ENCODE measurements around the gene MDFIC. TPM values are rescaled to one million over a fixed set of nuclear protein-coding genes. Genes with fewer than 3 reads are reported as not detected.
A peak's percentile ranks its signal among the peaks of the same experiment; 100 is the strongest.

MDFIC gene
- total and polyA plus RNA-seq, 2 donors (not counting 1 experiment from before 2014, with no cell fraction given) = 19.6 to 66.1 TPM

GRCh38 chr7:114923403-114923713 is 1.5 kb downstream of the MDFIC start:
- intact Hi-C loops (cut with micrococcal nuclease) = loop anchor here (1.0 to 10.0 kb wide), 3 partner anchors 8 to 1291 kb away; partner anchors contain the start of gene TES
- 0% methylated on average over 1 of the region's 4 CpGs for WGBS (ENCODE audit: insufficient coverage)
- peak overlapping the region; percentile 84 for H3K4me2 ChIP-seq (replicated peaks; ENCODE audit: low read depth, low read length, poor library complexity, severe bottlenecking)
- TF ChIP-seq EZH2 (IDR thresholded peaks at IDR 0.05; ENCODE audit: borderline replicate concordance, insufficient read depth, low read depth, low read length, poor library complexity, severe bottlenecking) (no peak), CTCF (IDR thresholded peaks at IDR 0.05) (no peak)
- H2AFZ ChIP-seq (ENCODE audit: insufficient read depth, low read depth, low read length, poor library complexity, severe bottlenecking) = peak overlapping the region; percentile 94
- Mint-ChIP-seq H3K4me1 (peaks cover 60% of the 10 kb centered on the region), H3K27ac (peak overlapping the region; percentile 98), H3K9me3 (ENCODE audit: insufficient read depth) (no peaks in the 10 kb centered on the region), H3K4me3 (peak overlapping the region; percentile 99), H3K27me3 (no peaks in the 10 kb centered on the region)
- peak overlapping the region; percentile 57 to 90 (median 88) for H3K4me3 ChIP-seq (ENCODE audit: control extremely low read depth in 1 of 5, extremely low read depth in 1 of 5, insufficient read depth in 1 of 5, low read depth in 2 of 5, low read length in 4 of 5)
- H3K9me3 ChIP-seq (ENCODE audit: control extremely low read depth in 1 of 3, control insufficient read depth in 2 of 3, insufficient read depth in 1 of 3, low read length in 2 of 3) = no peaks in the 10 kb centered on the region
- H3K27ac ChIP-seq (ENCODE audit: low read length in 2 of 2) = peak overlapping the region; percentile 55 to 91
- ChIA-PET CTCF (interaction anchor here (0.9 to 5.8 kb wide), 7 partner anchors 9 to 553 kb away, joined by 3 to 26 read pairs (median 5); no protein-coding TSS in a partner anchor), POLR2A (interaction anchor here (0.6 to 1.6 kb wide), 3 partner anchors 9 to 1607 kb away, joined by 3 to 5 read pairs (median 3); partner anchors contain the start of gene TES)
- peaks cover 40% of the 10 kb centered on the region for H3K79me2 ChIP-seq (ENCODE audit: control insufficient read depth, insufficient read depth, low read length)
- no peak for DNase-seq
- H4K20me1 ChIP-seq (ENCODE audit: control insufficient read depth, insufficient read depth, low read length, poor library complexity, severe bottlenecking) = no peaks in the 10 kb centered on the region
- peaks cover 33 to 35% of the 10 kb centered on the region in 2 donors for H3K4me1 ChIP-seq (ENCODE audit: control insufficient read depth in 2 of 2, insufficient read depth in 2 of 2, low read length in 2 of 2)
- peak overlapping the region; percentile 93 for H3K9ac ChIP-seq (ENCODE audit: low read length)
- no peaks in the 10 kb centered on the region for H3K36me3 ChIP-seq (replicated peaks in 1 of 2; ENCODE audit: control extremely low read depth in 1 of 2, control insufficient read depth in 1 of 2, extremely low read depth in 1 of 2, insufficient read depth in 2 of 2, low read length in 1 of 2)
- no peaks in the 10 kb centered on the region for H3K27me3 ChIP-seq (replicated peaks in 1 of 4; ENCODE audit: control extremely low read depth in 1 of 4, control insufficient read depth in 3 of 4, insufficient read depth in 4 of 4, low read length in 3 of 4)
- peak; percentile 31 for ATAC-seq (ENCODE audit: low read depth)

GRCh38 chr7:114924038-114924712 is 2.3 kb downstream of the MDFIC start:
- DNase-seq (peak; percentile 18), ATAC-seq (ENCODE audit: low read depth) (no peak)
- H4K20me1 ChIP-seq (ENCODE audit: control insufficient read depth, insufficient read depth, low read length, poor library complexity, severe bottlenecking) = no peaks in the 10 kb centered on the region
- no peaks in the 10 kb centered on the region for H3K27me3 Mint-ChIP-seq
- H3K4me2 ChIP-seq (replicated peaks; ENCODE audit: low read depth, low read length, poor library complexity, severe bottlenecking) = peak overlapping the region; percentile 84
- H3K4me3 Mint-ChIP-seq = peak overlapping the region; percentile 99
- peaks cover 36 to 38% of the 10 kb centered on the region in 2 donors for H3K4me1 ChIP-seq (ENCODE audit: control insufficient read depth in 2 of 2, insufficient read depth in 2 of 2, low read length in 2 of 2)
- no peak for TF ChIP-seq CTCF (IDR thresholded peaks at IDR 0.05)
- no peak for TF ChIP-seq EZH2 (IDR thresholded peaks at IDR 0.05; ENCODE audit: borderline replicate concordance, insufficient read depth, low read depth, low read length, poor library complexity, severe bottlenecking)
- H3K36me3 ChIP-seq (replicated peaks in 1 of 2; ENCODE audit: control extremely low read depth in 1 of 2, control insufficient read depth in 1 of 2, extremely low read depth in 1 of 2, insufficient read depth in 2 of 2, low read length in 1 of 2) = no peaks in the 10 kb centered on the region
- H3K4me3 ChIP-seq (ENCODE audit: control extremely low read depth in 1 of 5, extremely low read depth in 1 of 5, insufficient read depth in 1 of 5, low read depth in 2 of 5, low read length in 4 of 5) = peak overlapping the region in 4 of 5 experiments; percentile 80 to 90 (median 88)
- H3K27ac Mint-ChIP-seq = peak overlapping the region; percentile 98
- no peaks in the 10 kb centered on the region for H3K9me3 ChIP-seq (ENCODE audit: control extremely low read depth in 1 of 3, control insufficient read depth in 2 of 3, insufficient read depth in 1 of 3, low read length in 2 of 3)
- H3K79me2 ChIP-seq (ENCODE audit: control insufficient read depth, insufficient read depth, low read length) = peaks cover 47% of the 10 kb centered on the region
- intact Hi-C loops (cut with micrococcal nuclease) = loop anchor here (5.0 to 10.0 kb wide), 2 partner anchors 488 to 1291 kb away; partner anchors contain the start of gene TES
- H3K9ac ChIP-seq (ENCODE audit: low read length) = peak overlapping the region; percentile 93
- no peaks in the 10 kb centered on the region for H3K9me3 Mint-ChIP-seq (ENCODE audit: insufficient read depth)
- 17% methylated on average over 2 of the region's 4 CpGs for whole genome bisulfite sequencing (ENCODE audit: insufficient coverage)
- ChIA-PET CTCF (interaction anchor here (0.9 to 5.8 kb wide), 11 partner anchors 8 to 552 kb away, joined by 3 to 26 read pairs (median 4); no protein-coding TSS in a partner anchor), POLR2A (interaction anchor here (1.6 kb wide), 1 partner anchor 1286 kb away, joined by 5 read pairs; the partner anchor contains the start of gene TES)
- no peaks in the 10 kb centered on the region for H3K27me3 ChIP-seq (replicated peaks in 1 of 4; ENCODE audit: control extremely low read depth in 1 of 4, control insufficient read depth in 3 of 4, insufficient read depth in 4 of 4, low read length in 3 of 4)
- H3K4me1 Mint-ChIP-seq = peaks cover 53% of the 10 kb centered on the region
- H2AFZ ChIP-seq (ENCODE audit: insufficient read depth, low read depth, low read length, poor library complexity, severe bottlenecking) = peak overlapping the region; percentile 94
- H3K27ac ChIP-seq (ENCODE audit: low read length in 2 of 2) = peak overlapping the region in 1 of 2 donors; percentile 91

All from B cell (primary cell).